SU-DHL-6 (cell line): Measurements from ENCODE around the gene IL17B.
"Not testable (repeated sequence)": the region's sequence is repeated elsewhere in the genome, so short reads cannot be mapped to it uniquely, and the experiment has no call there.

Experiments
- H2AFZ ChIP-seq: fragments of 200-600 bp; sonication (generic); 2 replicates; pipeline ENCODE4 v1.6.1; 2014; ENCODE audit warnings: low read depth, mild to moderate bottlenecking, moderate library complexity, mixed read lengths, antibody characterized with exemption, low read length; ENCODE audit not compliant: severe bottlenecking
- H3F3A ChIP-seq: fragments of 200-600 bp; shearing (Covaris generic); 2 replicates; pipeline ENCODE4 v1.6.0; 2016; ENCODE audit warnings: antibody characterized with exemption, mild to moderate bottlenecking; ENCODE audit not compliant: insufficient read depth
- H3K27ac ChIP-seq: fragments of 200-600 bp; sonication (generic); 2 replicates; pipeline ENCODE4 v1.5.1; 2016; ENCODE audit warnings: low read depth, mild to moderate bottlenecking, low read length, moderate library complexity, mixed read lengths
- H3K27me3 ChIP-seq: fragments of 200-600 bp; sonication (generic), shearing (Covaris generic); 2 replicates; pipeline ENCODE4 v1.6.0; 2014; ENCODE audit warnings: mild to moderate bottlenecking, low read length
- H3K36me3 ChIP-seq: fragments of 200-600 bp; sonication (generic); 2 replicates; pipeline ENCODE4 v1.6.1; 2014; ENCODE audit warnings: mild to moderate bottlenecking, low read length, mixed read lengths
- H3K4me2 ChIP-seq: fragments of 300-600, 200-600 bp; shearing (Covaris generic), sonication (generic); 2 replicates; pipeline ENCODE4 v1.6.0; 2014; ENCODE audit warnings: low read length, low read depth, mild to moderate bottlenecking; ENCODE audit not compliant: poor library complexity, severe bottlenecking
- H3K4me3 ChIP-seq: fragments of 200-600 bp; sonication (generic); 2 replicates; pipeline ENCODE4 v1.5.1; 2014; ENCODE audit warnings: antibody characterized with exemption, low read length, mild to moderate bottlenecking, mixed read lengths; ENCODE audit not compliant: insufficient read depth, poor library complexity, severe bottlenecking
- H3K79me2 ChIP-seq: fragments of 200-600 bp; sonication (generic); 2 replicates; pipeline ENCODE4 v1.6.1; 2014; ENCODE audit warnings: mild to moderate bottlenecking, low read length, moderate library complexity; ENCODE audit not compliant: insufficient read depth
- H3K9ac ChIP-seq: fragments of 200-600 bp; sonication (generic); 2 replicates; pipeline ENCODE4 v1.7.0; 2014; ENCODE audit warnings: mild to moderate bottlenecking, low read length
- H3K9me2 ChIP-seq: fragments of 200-600 bp; sonication (generic); replicated peaks from 2 replicates; pipeline ENCODE4 v1.6.1; 2014; ENCODE audit warnings: low read length; ENCODE audit not compliant: insufficient read depth
- H3K9me3 ChIP-seq: fragments of 200-600 bp; sonication (generic); 2 replicates; pipeline ENCODE4 v1.6.1; 2014; ENCODE audit warnings: low read length, mixed read lengths; ENCODE audit not compliant: insufficient read depth
- H4K20me1 ChIP-seq: fragments of 200-600 bp; sonication (generic); 2 replicates; pipeline ENCODE4 v1.6.1; 2014; ENCODE audit warnings: low read depth, mild to moderate bottlenecking, antibody characterized with exemption, low read length, moderate library complexity, mixed read lengths
- EZH2phosphoT487 ChIP-seq: fragments of 200-600 bp; sonication (generic), shearing (Covaris generic); conservative IDR thresholded peaks from 2 replicates; pipeline ENCODE4 v1.6.1; 2018; ENCODE audit warnings: mild to moderate bottlenecking, antibody characterized with exemption, low read length, moderate library complexity, mixed read lengths
- TF ChIP-seq, protein P1 (sequence below): fragments of 200-600 bp; sonication (generic); IDR thresholded peaks from one replicate; pipeline ENCODE4 v1.5.1; 2017; ENCODE audit warnings: antibody characterized with exemption, mild to moderate bottlenecking, low read length, moderate library complexity; ENCODE audit not compliant: insufficient read depth, poor library complexity, severe bottlenecking

Gene IL17B

DNA sequence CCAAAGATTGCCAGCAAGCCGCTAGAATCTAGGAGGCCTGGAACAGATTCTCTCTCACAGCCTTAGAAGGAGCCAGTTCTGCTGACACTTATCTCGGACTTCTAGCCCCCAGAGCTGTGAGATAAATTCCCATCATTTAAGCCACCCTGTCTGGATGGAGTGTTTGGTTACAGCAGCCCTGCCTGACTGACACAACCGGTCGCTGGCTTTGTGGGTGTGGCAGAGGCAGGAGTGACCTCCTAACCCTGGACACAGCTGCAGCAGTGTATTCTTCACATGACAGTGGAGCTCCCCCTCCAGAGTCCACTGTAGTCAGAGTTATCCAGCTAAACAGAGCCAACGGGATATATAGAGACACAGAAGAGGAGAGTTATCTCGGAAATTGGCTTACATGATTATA is 21.2 kb upstream of the IL17B start:
- Histone ChIP-seq H3F3A (no peaks in the 10 kb centered on the region), H3K9me3 (no peaks in the 10 kb centered on the region), H3K9me2 (no peaks in the 10 kb centered on the region), H3K27me3 (no peaks in the 10 kb centered on the region), H3K27ac (no peak overlapping the region), H3K4me3 (no peak overlapping the region), H4K20me1 (no peaks in the 10 kb centered on the region), H2AFZ (no peak overlapping the region), H3K36me3 (no peaks in the 10 kb centered on the region), H3K4me2 (no peak overlapping the region), H3K79me2 (no peaks in the 10 kb centered on the region), H3K9ac (no peak overlapping the region)
- no peak for TF ChIP-seq EZH2phosphoT487
- TF ChIP-seq, protein P1, sequence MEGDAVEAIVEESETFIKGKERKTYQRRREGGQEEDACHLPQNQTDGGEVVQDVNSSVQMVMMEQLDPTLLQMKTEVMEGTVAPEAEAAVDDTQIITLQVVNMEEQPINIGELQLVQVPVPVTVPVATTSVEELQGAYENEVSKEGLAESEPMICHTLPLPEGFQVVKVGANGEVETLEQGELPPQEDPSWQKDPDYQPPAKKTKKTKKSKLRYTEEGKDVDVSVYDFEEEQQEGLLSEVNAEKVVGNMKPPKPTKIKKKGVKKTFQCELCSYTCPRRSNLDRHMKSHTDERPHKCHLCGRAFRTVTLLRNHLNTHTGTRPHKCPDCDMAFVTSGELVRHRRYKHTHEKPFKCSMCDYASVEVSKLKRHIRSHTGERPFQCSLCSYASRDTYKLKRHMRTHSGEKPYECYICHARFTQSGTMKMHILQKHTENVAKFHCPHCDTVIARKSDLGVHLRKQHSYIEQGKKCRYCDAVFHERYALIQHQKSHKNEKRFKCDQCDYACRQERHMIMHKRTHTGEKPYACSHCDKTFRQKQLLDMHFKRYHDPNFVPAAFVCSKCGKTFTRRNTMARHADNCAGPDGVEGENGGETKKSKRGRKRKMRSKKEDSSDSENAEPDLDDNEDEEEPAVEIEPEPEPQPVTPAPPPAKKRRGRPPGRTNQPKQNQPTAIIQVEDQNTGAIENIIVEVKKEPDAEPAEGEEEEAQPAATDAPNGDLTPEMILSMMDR: no peak

DNA sequence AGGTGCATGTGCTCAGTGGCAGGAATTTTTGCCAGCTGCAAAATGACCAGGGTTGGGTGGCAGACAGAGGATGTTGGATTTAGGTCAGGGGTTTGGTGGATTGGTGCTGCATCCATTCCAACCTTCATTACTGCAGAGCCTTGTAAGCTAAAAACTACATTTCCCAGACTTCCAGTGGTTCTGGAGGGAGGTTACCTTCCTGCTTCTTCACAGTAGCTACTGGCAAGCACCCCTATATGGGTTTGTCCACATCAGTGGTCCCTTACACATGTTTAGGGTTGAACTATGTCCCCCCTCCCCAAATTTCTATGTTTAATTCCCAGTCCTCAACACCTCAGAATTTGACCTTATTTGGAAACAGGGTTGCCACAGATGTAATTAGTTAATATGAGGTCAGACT is 20.7 kb upstream of the IL17B start:
- H3K4me3 ChIP-seq: no peak overlapping the region
- H3K4me2 ChIP-seq: no peak overlapping the region
- H2AFZ ChIP-seq: no peak overlapping the region
- H3K79me2 ChIP-seq: no peaks in the 10 kb centered on the region
- H3F3A ChIP-seq: no peaks in the 10 kb centered on the region
- H3K27me3 ChIP-seq: no peaks in the 10 kb centered on the region
- no peak overlapping the region for H3K9ac ChIP-seq
- no peaks in the 10 kb centered on the region for H4K20me1 ChIP-seq
- H3K27ac ChIP-seq: no peak overlapping the region
- TF ChIP-seq, protein P1: no peak
- no peak for TF ChIP-seq EZH2phosphoT487
- H3K9me2 ChIP-seq: no peaks in the 10 kb centered on the region
- no peaks in the 10 kb centered on the region for H3K9me3 ChIP-seq
- no peaks in the 10 kb centered on the region for H3K36me3 ChIP-seq

DNA sequence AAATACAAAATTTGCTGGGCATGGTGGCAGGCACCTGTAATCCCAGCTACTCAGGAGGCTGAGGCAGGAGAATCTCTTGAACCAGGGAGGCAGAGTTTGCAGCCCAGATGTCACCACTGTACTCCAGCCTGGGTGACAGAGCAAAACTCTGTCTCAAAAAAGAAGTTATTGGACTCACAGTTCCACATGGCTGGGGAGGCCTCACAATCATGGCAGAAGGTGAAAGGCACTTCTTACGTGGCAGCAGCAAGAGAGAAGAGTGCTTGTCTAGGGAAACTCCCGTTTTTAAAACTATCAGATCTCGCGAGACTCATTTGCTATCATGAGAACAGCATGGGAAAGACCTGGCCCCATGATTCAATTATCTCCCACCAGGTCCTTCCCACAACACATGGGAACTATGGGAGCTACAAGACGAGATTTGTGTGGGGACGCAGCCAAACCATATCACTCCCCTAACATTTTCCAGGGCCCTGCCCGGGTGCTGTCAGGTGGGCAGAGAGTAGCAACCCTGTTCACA is 19.7 kb upstream of the IL17B start:
- not testable (repeated sequence) for H3K9me3 ChIP-seq, H3K4me3 ChIP-seq, H3F3A ChIP-seq, H3K36me3 ChIP-seq, H4K20me1 ChIP-seq, H3K27ac ChIP-seq, H3K4me2 ChIP-seq, H3K79me2 ChIP-seq, H3K9me2 ChIP-seq, H3K9ac ChIP-seq, H3K27me3 ChIP-seq, H2AFZ ChIP-seq

DNA sequence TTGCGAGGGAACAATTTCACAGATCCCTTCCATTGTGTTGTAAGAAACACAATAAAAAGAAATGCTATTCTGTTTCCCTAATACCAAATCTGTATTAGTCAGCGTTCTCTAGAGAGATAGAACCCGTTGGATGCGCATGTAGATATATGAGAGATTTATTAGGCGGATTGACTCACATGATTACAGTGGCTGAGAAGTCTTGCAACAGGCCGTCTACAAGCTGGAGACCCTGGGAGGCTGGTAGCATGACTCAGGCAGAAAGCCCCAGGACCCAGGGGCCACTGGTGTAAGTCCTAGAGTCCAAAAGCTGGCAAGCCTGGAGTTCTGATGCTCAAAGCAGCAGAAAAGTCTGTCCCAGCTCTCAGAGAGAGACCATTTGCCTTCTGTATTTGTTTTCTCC is 18.4 kb upstream of the IL17B start:
- no peak overlapping the region for H3K4me3 ChIP-seq
- H3K36me3 ChIP-seq: no peaks in the 10 kb centered on the region
- H3K79me2 ChIP-seq: no peaks in the 10 kb centered on the region
- H3K9me3 ChIP-seq: no peaks in the 10 kb centered on the region
- no peak overlapping the region for H2AFZ ChIP-seq
- H3K27ac ChIP-seq: no peak overlapping the region
- no peak for TF ChIP-seq EZH2phosphoT487
- TF ChIP-seq, protein P1: no peak
- H4K20me1 ChIP-seq: no peaks in the 10 kb centered on the region
- no peak overlapping the region for H3K4me2 ChIP-seq
- H3K9me2 ChIP-seq: no peaks in the 10 kb centered on the region
- no peaks in the 10 kb centered on the region for H3K27me3 ChIP-seq
- H3F3A ChIP-seq: no peaks in the 10 kb centered on the region
- no peak overlapping the region for H3K9ac ChIP-seq

DNA sequence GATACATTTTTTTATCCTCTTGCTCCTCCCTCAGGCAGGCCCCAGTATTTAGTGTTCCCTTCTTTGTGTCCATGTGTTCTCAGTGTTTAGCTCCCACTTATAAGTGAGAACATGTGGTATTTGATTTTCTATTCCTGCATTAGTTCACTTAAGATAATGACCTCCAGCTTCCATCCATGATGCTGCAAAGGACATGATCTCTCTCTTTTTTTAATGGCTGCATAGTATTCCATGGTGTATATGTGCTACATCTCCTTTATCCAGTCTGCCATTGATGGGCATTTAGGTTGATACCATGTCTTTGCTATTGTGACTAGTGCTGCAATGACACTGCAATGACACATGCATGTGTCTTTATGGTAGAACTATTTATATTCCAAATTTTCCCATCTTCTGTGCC is 15.9 kb upstream of the IL17B start:
- not testable (repeated sequence) for H3K27ac ChIP-seq, H3K27me3 ChIP-seq, H3K9me2 ChIP-seq, H2AFZ ChIP-seq, H3K4me2 ChIP-seq, H3K9me3 ChIP-seq, H3K36me3 ChIP-seq, H4K20me1 ChIP-seq, H3K9ac ChIP-seq, H3K4me3 ChIP-seq, H3K79me2 ChIP-seq, H3F3A ChIP-seq
